Measurements from ENCODE around the gene KCNIP2. TPM values are rescaled to one million over a fixed set of nuclear protein-coding genes. Genes with fewer than 3 reads are reported as not detected.

KCNIP2 gene
- total and polyA plus RNA-seq, 2 donors (not counting 1 experiment from before 2014, with no cell fraction given): 0.37 to 1.8 TPM

DNA sequence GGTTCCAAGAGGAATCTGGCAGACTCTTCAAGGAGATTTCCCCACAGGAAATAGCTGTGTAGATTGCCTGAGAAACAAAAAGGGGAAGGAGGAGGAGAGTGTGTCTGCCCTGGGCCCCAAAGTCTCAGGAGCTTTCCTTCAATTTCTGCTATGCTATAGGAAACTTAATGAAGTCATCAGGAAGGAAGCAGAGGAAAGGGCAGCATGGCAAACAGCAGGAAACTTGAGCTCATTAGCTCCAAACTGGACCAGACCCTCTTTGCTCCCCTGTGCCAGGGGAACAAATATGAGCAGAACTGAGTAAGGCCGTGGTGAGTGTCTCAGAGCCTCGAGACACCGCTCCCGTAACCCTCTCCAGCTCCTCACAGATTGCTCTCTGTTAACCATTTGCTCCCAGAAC, 4.8 kb upstream of the KCNIP2 start:
- H2AFZ ChIP-seq (ENCODE audit: low read length): no peak overlapping the region
- no peaks in the 10 kb centered on the region for H3K79me2 ChIP-seq (ENCODE audit: control insufficient read depth, insufficient read depth, low read length)
- no peak overlapping the region for H3K4me2 ChIP-seq (ENCODE audit: extremely low read depth, insufficient read depth, low read length)
- peaks cover 2% of the 10 kb centered on the region for H3K36me3 ChIP-seq (ENCODE audit: control insufficient read depth, insufficient read depth, low read length)
- H3K9me3 ChIP-seq (ENCODE audit: control insufficient read depth, insufficient read depth, low read depth, low read length): no peaks in the 10 kb centered on the region
- H3K27me3 ChIP-seq (ENCODE audit: control insufficient read depth, insufficient read depth, low read length): no peaks in the 10 kb centered on the region
- H4K20me1 ChIP-seq (ENCODE audit: control insufficient read depth, extremely low read depth, insufficient read depth, low read length): no peaks in the 10 kb centered on the region
- TF ChIP-seq, protein P1, sequence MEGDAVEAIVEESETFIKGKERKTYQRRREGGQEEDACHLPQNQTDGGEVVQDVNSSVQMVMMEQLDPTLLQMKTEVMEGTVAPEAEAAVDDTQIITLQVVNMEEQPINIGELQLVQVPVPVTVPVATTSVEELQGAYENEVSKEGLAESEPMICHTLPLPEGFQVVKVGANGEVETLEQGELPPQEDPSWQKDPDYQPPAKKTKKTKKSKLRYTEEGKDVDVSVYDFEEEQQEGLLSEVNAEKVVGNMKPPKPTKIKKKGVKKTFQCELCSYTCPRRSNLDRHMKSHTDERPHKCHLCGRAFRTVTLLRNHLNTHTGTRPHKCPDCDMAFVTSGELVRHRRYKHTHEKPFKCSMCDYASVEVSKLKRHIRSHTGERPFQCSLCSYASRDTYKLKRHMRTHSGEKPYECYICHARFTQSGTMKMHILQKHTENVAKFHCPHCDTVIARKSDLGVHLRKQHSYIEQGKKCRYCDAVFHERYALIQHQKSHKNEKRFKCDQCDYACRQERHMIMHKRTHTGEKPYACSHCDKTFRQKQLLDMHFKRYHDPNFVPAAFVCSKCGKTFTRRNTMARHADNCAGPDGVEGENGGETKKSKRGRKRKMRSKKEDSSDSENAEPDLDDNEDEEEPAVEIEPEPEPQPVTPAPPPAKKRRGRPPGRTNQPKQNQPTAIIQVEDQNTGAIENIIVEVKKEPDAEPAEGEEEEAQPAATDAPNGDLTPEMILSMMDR (conservative IDR thresholded peaks at IDR 0.05 in 1 of 2, IDR thresholded peaks at IDR 0.05 in 1 of 2; ENCODE audit: low read depth in 1 of 2, low read length in 2 of 2): no peak
- TF ChIP-seq EZH2 (IDR thresholded peaks at IDR 0.05; ENCODE audit: low read length, missing control alignments): no peak
- no peaks in the 10 kb centered on the region for H3K4me1 ChIP-seq (ENCODE audit: control insufficient read depth, extremely low read depth, insufficient read depth, low read length)
- H3K9ac ChIP-seq (ENCODE audit: insufficient read depth, low read length): no peak overlapping the region
- H3K4me3 ChIP-seq (replicated peaks in 1 of 4; ENCODE audit: control extremely low read depth in 1 of 4, insufficient read depth in 1 of 4, low read depth in 3 of 4, low read length in 4 of 4): no peak overlapping the region
- peak in 1 of 2 donors; percentile 19 for DNase-seq (ENCODE audit: low read depth in 2 of 2)
- no peak overlapping the region for H3K27ac ChIP-seq (ENCODE audit: insufficient read depth, low read length)

DNA sequence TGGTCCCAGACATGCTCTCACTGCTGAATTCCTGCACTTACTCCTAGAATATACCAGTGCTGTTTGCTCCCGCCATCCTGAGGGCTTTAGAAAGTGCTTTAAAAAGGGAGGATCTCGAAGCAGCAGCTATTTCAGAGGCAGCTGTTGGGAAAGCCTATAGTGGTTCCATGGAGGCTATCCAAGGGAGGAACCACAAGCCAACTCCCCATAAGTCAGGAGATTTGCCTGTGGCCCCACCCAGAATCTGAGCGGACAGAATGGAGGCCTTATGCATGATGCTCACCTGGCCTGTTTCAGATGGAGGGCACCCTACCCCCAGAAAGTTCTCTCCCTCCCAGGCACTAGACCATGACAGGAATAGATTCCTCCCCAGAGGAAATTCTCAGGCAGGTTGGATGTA, 2.3 kb upstream of the KCNIP2 start:
- Histone ChIP-seq H3K4me1 (ENCODE audit: control insufficient read depth, extremely low read depth, insufficient read depth, low read length) (no peaks in the 10 kb centered on the region), H4K20me1 (ENCODE audit: control insufficient read depth, extremely low read depth, insufficient read depth, low read length) (no peaks in the 10 kb centered on the region), H3K27me3 (ENCODE audit: control insufficient read depth, insufficient read depth, low read length) (no peaks in the 10 kb centered on the region), H3K4me3 (replicated peaks in 1 of 4; ENCODE audit: control extremely low read depth in 1 of 4, insufficient read depth in 1 of 4, low read depth in 3 of 4, low read length in 4 of 4) (no peak overlapping the region), H3K9me3 (ENCODE audit: control insufficient read depth, insufficient read depth, low read depth, low read length) (no peaks in the 10 kb centered on the region), H3K36me3 (ENCODE audit: control insufficient read depth, insufficient read depth, low read length) (peaks cover 2% of the 10 kb centered on the region), H3K4me2 (ENCODE audit: extremely low read depth, insufficient read depth, low read length) (no peak overlapping the region), H3K27ac (ENCODE audit: insufficient read depth, low read length) (no peak overlapping the region), H2AFZ (ENCODE audit: low read length) (no peak overlapping the region), H3K79me2 (ENCODE audit: control insufficient read depth, insufficient read depth, low read length) (no peaks in the 10 kb centered on the region), H3K9ac (ENCODE audit: insufficient read depth, low read length) (no peak overlapping the region)
- TF ChIP-seq, protein P1 (conservative IDR thresholded peaks at IDR 0.05 in 1 of 2, IDR thresholded peaks at IDR 0.05 in 1 of 2; ENCODE audit: low read depth in 1 of 2, low read length in 2 of 2): no peak
- no peak for TF ChIP-seq EZH2 (IDR thresholded peaks at IDR 0.05; ENCODE audit: low read length, missing control alignments)
- DNase-seq (ENCODE audit: low read depth in 2 of 2): no peak

DNA sequence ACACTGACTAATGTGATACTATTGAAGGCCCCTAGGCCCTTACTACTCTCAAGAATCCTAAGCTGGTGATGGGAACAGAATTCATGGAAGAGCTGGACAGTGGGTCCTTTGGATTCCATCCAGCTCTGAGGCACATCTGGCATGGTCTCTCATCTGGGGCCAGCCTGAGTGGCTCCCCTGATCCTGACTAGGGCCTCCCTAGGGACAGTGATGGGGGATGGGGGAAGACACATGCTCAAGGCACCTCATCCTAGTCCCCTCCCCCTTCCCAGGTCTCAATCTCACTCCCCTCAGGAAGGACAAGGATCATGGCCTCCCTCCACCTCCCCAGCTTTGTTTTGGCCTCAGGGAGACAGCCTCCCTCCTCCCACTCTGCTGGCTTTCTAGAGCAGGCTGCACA, 1.8 kb downstream of the KCNIP2 start:
- H2AFZ ChIP-seq (ENCODE audit: low read length): no peak overlapping the region
- H3K27ac ChIP-seq (ENCODE audit: insufficient read depth, low read length): no peak overlapping the region
- no peak overlapping the region for H3K9ac ChIP-seq (ENCODE audit: insufficient read depth, low read length)
- no peaks in the 10 kb centered on the region for H3K27me3 ChIP-seq (ENCODE audit: control insufficient read depth, insufficient read depth, low read length)
- TF ChIP-seq, protein P1 (conservative IDR thresholded peaks at IDR 0.05 in 1 of 2, IDR thresholded peaks at IDR 0.05 in 1 of 2; ENCODE audit: low read depth in 1 of 2, low read length in 2 of 2): no peak
- no peak for TF ChIP-seq EZH2 (IDR thresholded peaks at IDR 0.05; ENCODE audit: low read length, missing control alignments)
- H3K4me1 ChIP-seq (ENCODE audit: control insufficient read depth, extremely low read depth, insufficient read depth, low read length): no peaks in the 10 kb centered on the region
- peak overlapping the region; percentile 23 for H3K4me2 ChIP-seq (ENCODE audit: extremely low read depth, insufficient read depth, low read length)
- no peak for DNase-seq (ENCODE audit: low read depth in 2 of 2)
- H4K20me1 ChIP-seq (ENCODE audit: control insufficient read depth, extremely low read depth, insufficient read depth, low read length): no peaks in the 10 kb centered on the region
- H3K79me2 ChIP-seq (ENCODE audit: control insufficient read depth, insufficient read depth, low read length): no peaks in the 10 kb centered on the region
- H3K4me3 ChIP-seq (replicated peaks in 1 of 4; ENCODE audit: control extremely low read depth in 1 of 4, insufficient read depth in 1 of 4, low read depth in 3 of 4, low read length in 4 of 4): no peak overlapping the region
- H3K9me3 ChIP-seq (ENCODE audit: control insufficient read depth, insufficient read depth, low read depth, low read length): no peaks in the 10 kb centered on the region
- peaks cover 2% of the 10 kb centered on the region for H3K36me3 ChIP-seq (ENCODE audit: control insufficient read depth, insufficient read depth, low read length)

Data from fibroblast of lung (primary cell).